Activated naive CD4-positive, alpha-beta T cell treated with anti-CD3 and anti-CD28 coated beads, Interleukin-2, amount 10 ng/mL, durations not matched to agents 7 days and 5 days (primary cell): ENCODE data around the gene DNAJB13.

Experiments
- CTCF ChIA-PET: fragments of 350-600 bp; sonication (Branson Sonifier 250); formaldehyde crosslinking; loops from one replicate; lab custom pipeline; 2021; ENCODE audit warnings: antibody characterized with exemption; lab: Charles Lee
- DNase-seq: peaks from one replicate; pipeline ENCODE4 v3.0.0-alpha.2; 2020
- H3K27ac Mint-ChIP-seq: one replicate; pipeline ENCODE4 v1.8.0; 2021; ENCODE audit warnings: mild to moderate bottlenecking, moderate library complexity, mixed read lengths
- H3K27me3 Mint-ChIP-seq: one replicate; pipeline ENCODE4 v1.8.0; 2021; ENCODE audit warnings: mild to moderate bottlenecking, mixed read lengths
- H3K36me3 Mint-ChIP-seq: one replicate; pipeline ENCODE4 v1.8.0; 2021; ENCODE audit warnings: mixed read lengths
- H3K4me1 Mint-ChIP-seq: one replicate; pipeline ENCODE4 v1.8.0; 2021; ENCODE audit warnings: mixed read lengths
- H3K4me3 Mint-ChIP-seq: one replicate; pipeline ENCODE4 v1.8.0; 2021; ENCODE audit warnings: mild to moderate bottlenecking, moderate library complexity, mixed read lengths
- H3K9me3 Mint-ChIP-seq: one replicate; pipeline ENCODE4 v1.8.0; 2021; ENCODE audit warnings: mixed read lengths

The DNAJB13 gene

GRCh38 chr11:73962101-73962705 lies 11.4 kb downstream of the DNAJB13 start:
- Mint-ChIP-seq H3K27ac (no peak overlapping the region), H3K4me3 (no peak overlapping the region), H3K9me3 (no peaks in the 10 kb centered on the region), H3K27me3 (peaks cover 44% of the 10 kb centered on the region), H3K36me3 (no peaks in the 10 kb centered on the region), H3K4me1 (peaks cover 18% of the 10 kb centered on the region)
- DNase-seq = no peak
- CTCF ChIA-PET = interaction anchor here (0.6 to 2.9 kb wide), 2 partner anchors 293 to 294 kb away, joined by 3 to 11 read pairs; no protein-coding TSS in a partner anchor

- CTCF ChIA-PET = interaction anchor here (0.7 to 2.9 kb wide), 21 partner anchors 17 to 486 kb away, joined by 3 to 15 read pairs (median 4); partner anchors contain the start of genes C2CD3 and PPME1
- Mint-ChIP-seq H3K9me3 (no peaks in the 10 kb centered on the region), H3K4me1 (peaks cover 18% of the 10 kb centered on the region), H3K4me3 (no peak overlapping the region), H3K27me3 (peaks cover 29% of the 10 kb centered on the region), H3K27ac (no peak overlapping the region), H3K36me3 (no peaks in the 10 kb centered on the region)
- DNase-seq = no peak
Measured at GRCh38 chr11:73963861-73964260, 13.0 kb downstream of the DNAJB13 start.

DNA sequence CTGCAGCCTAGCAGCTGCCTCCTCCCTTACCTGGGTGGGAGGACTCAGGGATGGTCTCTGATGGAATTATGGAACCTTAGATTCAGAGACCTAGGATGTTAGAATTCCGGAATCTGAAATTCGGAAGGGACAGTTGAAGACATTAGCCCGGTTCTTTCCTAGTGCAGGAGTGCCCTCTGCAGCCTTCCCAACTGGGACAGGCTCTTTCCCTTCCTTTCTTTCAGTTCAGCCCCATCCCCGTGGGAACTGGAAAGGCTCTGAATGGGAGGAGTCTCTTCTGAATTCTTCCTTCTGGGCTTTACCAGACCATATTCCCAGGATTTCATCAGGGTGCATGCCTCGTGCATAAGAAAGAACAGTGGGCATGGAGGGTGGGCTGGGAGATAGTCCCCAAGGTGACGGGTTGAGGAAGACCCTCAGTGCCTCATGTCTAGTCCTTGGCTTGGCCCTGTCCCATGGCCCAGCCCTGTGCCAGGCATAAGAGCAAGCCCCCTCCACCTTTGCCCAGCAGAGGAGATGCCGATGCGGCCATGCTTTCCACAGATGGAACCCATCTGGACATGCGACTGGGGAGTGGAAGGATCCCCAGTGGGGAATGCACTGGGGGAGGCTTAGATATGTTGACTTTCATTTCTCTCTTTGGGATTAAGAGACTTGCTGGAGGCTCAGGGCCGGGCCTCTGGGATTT lies 14.4 kb downstream of the DNAJB13 start:
- H3K36me3 Mint-ChIP-seq = no peaks in the 10 kb centered on the region
- H3K27me3 Mint-ChIP-seq = peaks cover 23% of the 10 kb centered on the region
- H3K27ac Mint-ChIP-seq = no peak overlapping the region
- peaks cover 32% of the 10 kb centered on the region for H3K4me1 Mint-ChIP-seq
- CTCF ChIA-PET = interaction anchor here (0.5 to 2.9 kb wide), 8 partner anchors 15 to 484 kb away, joined by 3 to 15 read pairs (median 4); partner anchors contain the start of gene UCP2
- DNase-seq = no peak
- H3K9me3 Mint-ChIP-seq = no peaks in the 10 kb centered on the region
- no peak overlapping the region for H3K4me3 Mint-ChIP-seq

GRCh38 chr11:73965764-73966121 lies 14.9 kb downstream of the DNAJB13 start:
- no peak for DNase-seq
- CTCF ChIA-PET = interaction anchor here (1.5 kb wide), 1 partner anchor 17 kb away, joined by 5 read pairs; the partner anchor contains the start of gene UCP2
- Mint-ChIP-seq H3K27ac (no peak overlapping the region), H3K36me3 (no peaks in the 10 kb centered on the region), H3K4me3 (no peak overlapping the region), H3K9me3 (no peaks in the 10 kb centered on the region), H3K27me3 (peaks cover 23% of the 10 kb centered on the region), H3K4me1 (peaks cover 37% of the 10 kb centered on the region)

GRCh38 chr11:73968356-73968966 lies 17.6 kb downstream of the DNAJB13 start:
- no peak for DNase-seq
- Mint-ChIP-seq H3K4me3 (no peak overlapping the region), H3K36me3 (peaks cover 15% of the 10 kb centered on the region), H3K27me3 (peaks cover 18% of the 10 kb centered on the region), H3K9me3 (no peaks in the 10 kb centered on the region), H3K27ac (peak overlapping the region; percentile 30), H3K4me1 (peaks cover 61% of the 10 kb centered on the region)
- CTCF ChIA-PET = interaction anchor here (1.6 kb wide), 1 partner anchor 353 kb away, joined by 4 read pairs; no protein-coding TSS in a partner anchor

- Mint-ChIP-seq H3K9me3 (no peaks in the 10 kb centered on the region), H3K4me3 (no peak overlapping the region), H3K27ac (peak overlapping the region; percentile 0), H3K4me1 (peaks cover 64% of the 10 kb centered on the region), H3K36me3 (peaks cover 20% of the 10 kb centered on the region), H3K27me3 (peaks cover 18% of the 10 kb centered on the region)
- no peak for DNase-seq
- CTCF ChIA-PET = interaction anchor here (1.6 to 1.9 kb wide), 2 partner anchors 11 to 352 kb away, joined by 4 to 7 read pairs; no protein-coding TSS in a partner anchor
Measured at GRCh38 chr11:73969091-73969490, 18.3 kb downstream of the DNAJB13 start.

GRCh38 chr11:73969991-73970800 lies 19.4 kb downstream of the DNAJB13 start:
- peaks cover 68% of the 10 kb centered on the region for H3K4me1 Mint-ChIP-seq
- H3K9me3 Mint-ChIP-seq = no peaks in the 10 kb centered on the region
- peak; percentile 39 for DNase-seq
- H3K27ac Mint-ChIP-seq = peak overlapping the region; percentile 84
- peaks cover 10% of the 10 kb centered on the region for H3K27me3 Mint-ChIP-seq
- H3K36me3 Mint-ChIP-seq = peaks cover 31% of the 10 kb centered on the region
- CTCF ChIA-PET = interaction anchor here (0.5 to 1.9 kb wide), 5 partner anchors 10 to 201 kb away, joined by 3 to 7 read pairs (median 4); partner anchors contain the start of genes C2CD3, PPME1 and UCP2
- H3K4me3 Mint-ChIP-seq = no peak overlapping the region

DNA sequence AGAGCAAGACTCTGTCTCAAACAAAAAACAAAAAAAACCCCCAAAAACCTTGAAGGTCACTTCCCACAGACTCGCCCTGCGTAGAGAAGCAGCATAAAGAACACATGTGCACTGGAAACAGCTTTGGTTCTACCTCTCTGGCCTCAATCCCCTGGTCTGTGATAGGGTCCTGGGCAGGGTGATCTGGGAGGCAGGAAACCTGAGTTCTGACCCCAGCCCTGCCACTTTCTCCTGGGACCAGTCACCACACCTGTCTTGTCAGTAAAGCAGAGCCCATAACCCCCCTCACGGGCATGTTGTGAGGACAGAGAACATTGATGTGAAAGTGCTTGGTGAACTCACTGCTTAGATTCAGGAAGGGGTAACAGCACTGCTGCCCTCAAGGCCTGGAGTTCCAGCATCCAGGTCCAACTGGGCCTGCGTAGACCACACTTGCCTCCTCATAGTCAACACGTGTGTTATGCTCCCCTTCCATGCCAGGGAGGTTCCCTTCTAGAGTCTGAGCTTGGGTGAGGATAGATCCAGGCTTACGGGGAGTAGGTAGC lies 20.4 kb downstream of the DNAJB13 start:
- CTCF ChIA-PET = no interaction called here
- H3K27ac Mint-ChIP-seq = peak overlapping the region; percentile 99

DNA sequence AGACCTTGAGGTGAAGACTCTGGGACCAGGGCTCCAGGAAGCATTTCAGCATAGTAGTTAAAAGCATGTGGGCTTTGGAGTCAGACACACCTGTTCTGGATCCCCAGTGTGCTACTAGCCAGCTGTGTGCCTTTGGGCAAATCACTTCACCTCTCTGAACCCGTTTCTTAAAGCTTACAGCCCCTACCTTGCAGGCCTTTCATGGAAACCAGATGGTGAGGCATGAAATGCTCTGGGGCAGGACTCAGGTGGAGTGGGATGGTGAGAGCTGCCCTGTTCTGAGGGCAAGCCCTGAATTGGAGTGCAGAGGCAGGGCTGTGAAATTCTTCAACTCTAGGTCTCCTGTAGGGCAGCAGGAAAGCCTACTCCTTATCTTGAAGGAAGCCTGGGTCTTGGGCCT lies 21.4 kb downstream of the DNAJB13 start:
- Mint-ChIP-seq H3K4me3 (no peak overlapping the region), H3K27ac (peak overlapping the region; percentile 99), H3K9me3 (no peaks in the 10 kb centered on the region), H3K36me3 (peaks cover 50% of the 10 kb centered on the region), H3K4me1 (peaks cover 86% of the 10 kb centered on the region), H3K27me3 (no peaks in the 10 kb centered on the region)
- CTCF ChIA-PET = no interaction called here
- DNase-seq = no peak

More for the DNA sequence above, 20.4 kb downstream of the DNAJB13 start:
- H3K4me1 Mint-ChIP-seq = peaks cover 76% of the 10 kb centered on the region
- no peak for DNase-seq
- H3K27me3 Mint-ChIP-seq = peaks cover under 1% of the 10 kb centered on the region
- peaks cover 42% of the 10 kb centered on the region for H3K36me3 Mint-ChIP-seq
- no peaks in the 10 kb centered on the region for H3K9me3 Mint-ChIP-seq
- no peak overlapping the region for H3K4me3 Mint-ChIP-seq

- no peak for DNase-seq
- no peak overlapping the region for H3K4me3 Mint-ChIP-seq
Measured at GRCh38 chr11:73972620-73973449, 22.0 kb downstream of the DNAJB13 start.

GRCh38 chr11:73974604-73975478 lies 24.0 kb downstream of the DNAJB13 start:
- peak overlapping the region; percentile 56 for H3K4me3 Mint-ChIP-seq
- H3K36me3 Mint-ChIP-seq = peaks cover 75% of the 10 kb centered on the region
- peaks cover 94% of the 10 kb centered on the region for H3K4me1 Mint-ChIP-seq

More at GRCh38 chr11:73972620-73973449, 22.0 kb downstream of the DNAJB13 start:
- H3K36me3 Mint-ChIP-seq = peaks cover 56% of the 10 kb centered on the region
- no peaks in the 10 kb centered on the region for H3K27me3 Mint-ChIP-seq
- H3K4me1 Mint-ChIP-seq = peaks cover 92% of the 10 kb centered on the region
- H3K9me3 Mint-ChIP-seq = no peaks in the 10 kb centered on the region
- H3K27ac Mint-ChIP-seq = peak overlapping the region; percentile 99
- CTCF ChIA-PET = no interaction called here

GRCh38 chr11:73975479-73975757 lies 24.6 kb downstream of the DNAJB13 start:
- H3K27me3 Mint-ChIP-seq = no peaks in the 10 kb centered on the region
- CTCF ChIA-PET = interaction anchor here (1.1 kb wide), 1 partner anchor 30 kb away, joined by 3 read pairs; no protein-coding TSS in a partner anchor
- peaks cover 80% of the 10 kb centered on the region for H3K36me3 Mint-ChIP-seq
- H3K4me1 Mint-ChIP-seq = peaks cover 94% of the 10 kb centered on the region
- no peak overlapping the region for H3K4me3 Mint-ChIP-seq
- H3K27ac Mint-ChIP-seq = peak overlapping the region; percentile 99
- no peaks in the 10 kb centered on the region for H3K9me3 Mint-ChIP-seq
- DNase-seq = no peak

More at GRCh38 chr11:73974604-73975478, 24.0 kb downstream of the DNAJB13 start:
- Mint-ChIP-seq H3K27ac (peak overlapping the region; percentile 99), H3K27me3 (no peaks in the 10 kb centered on the region), H3K9me3 (no peaks in the 10 kb centered on the region)
- no peak for DNase-seq
- CTCF ChIA-PET = interaction anchor here (1.1 kb wide), 1 partner anchor 30 kb away, joined by 3 read pairs; no protein-coding TSS in a partner anchor
